Measurements from ENCODE around the gene RPL7L1. TPM values are rescaled to one million over a fixed set of nuclear protein-coding genes. Genes with fewer than 3 reads are reported as not detected.
A peak's percentile ranks its signal among the peaks of the same experiment; 100 is the strongest.

The RPL7L1 gene
- total and polyA plus RNA-seq, 2 of the 13 experiments (the other 11 are each of a cell fraction or from before 2014, with no cell fraction given), result 51.6 to 179 TPM

DNA sequence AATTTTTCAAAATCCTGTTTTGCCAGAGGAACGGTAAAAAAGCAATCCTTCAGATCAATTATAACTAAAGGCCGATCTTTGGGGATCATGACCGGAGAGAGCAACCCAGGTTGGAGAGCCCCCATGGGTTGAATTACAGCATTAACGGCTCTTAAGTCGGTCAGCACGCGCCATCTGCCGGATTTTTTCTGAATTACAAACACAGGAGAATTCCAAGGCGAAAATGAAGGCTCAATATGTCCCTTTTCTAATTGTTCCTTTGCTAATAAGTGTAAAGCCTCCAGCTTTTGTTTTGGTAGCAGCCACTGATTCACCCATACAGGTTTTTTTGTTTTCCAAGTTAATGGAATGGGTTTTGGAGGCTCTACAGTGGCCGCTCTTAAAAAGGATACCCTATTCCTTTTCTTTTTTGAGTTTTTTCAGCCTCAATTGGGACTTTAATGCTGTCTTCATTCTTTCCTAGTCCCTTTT is 19.5 kb downstream of the RPL7L1 start (continued):
- TF ChIP-seq HNF4G (IDR thresholded peaks at IDR 0.05; ENCODE audit: borderline replicate concordance, low read depth, low read length) (no peak), HNF4G (CRISPR knock-in tag; IDR thresholded peaks at IDR 0.05; ENCODE audit: borderline replicate concordance, low read depth) (no peak), TEAD3 (CRISPR knock-in tag; optimal IDR thresholded peaks at IDR 0.05; ENCODE audit: borderline replicate concordance) (peak; percentile 40), ZBED4 (CRISPR knock-in tag; IDR thresholded peaks at IDR 0.05; ENCODE audit: borderline replicate concordance) (no peak), STAG1 (CRISPR knock-in tag; IDR thresholded peaks at IDR 0.05) (peak; percentile 88)

- no peaks in the 10 kb centered on the region for H4K20me1 ChIP-seq (ENCODE audit: insufficient read depth, low read length)
- intact Hi-C loops (cut with micrococcal nuclease; ENCODE audit: unreplicated experiment) (loop anchor here (1.0 to 5.0 kb wide), 4 partner anchors 23 to 239 kb away; partner anchors contain the start of gene PEX6), in situ Hi-C loops (cut with HindIII; ENCODE audit: extremely low pct_ligation_motif_present, low pct_unique_long_range_greater_than_20kb) (loop anchor here (5.0 kb wide), 1 partner anchor 242 kb away; no protein-coding TSS in a partner anchor)
- H3K4me3 ChIP-seq (replicated peaks in 1 of 3; ENCODE audit: insufficient read depth in 1 of 3, low read depth in 2 of 3, low read length in 3 of 3), result no peak overlapping the region
- no peaks in the 10 kb centered on the region for H3K36me3 ChIP-seq (replicated peaks in 1 of 2; ENCODE audit: control insufficient read depth in 1 of 2, insufficient read depth in 2 of 2, low read length in 2 of 2)
- 71% methylated on average over 8 of the region's 8 CpGs for WGBS (ENCODE audit: low lambda C conversion rate)
- H3K79me2 ChIP-seq (ENCODE audit: insufficient read depth, low read length), result no peaks in the 10 kb centered on the region
- ATAC-seq (no peak), DNase-seq (ENCODE audit: low spot score) (no peak), FAIRE-seq (no peak)
- H3K9ac ChIP-seq (ENCODE audit: insufficient read depth, low read depth, low read length), result no peak overlapping the region
- no peaks in the 10 kb centered on the region for H3K9me3 ChIP-seq (ENCODE audit: low read length)
- H3K4me1 ChIP-seq (ENCODE audit: insufficient read depth, low read length), result peaks cover 29% of the 10 kb centered on the region
- H3K27me3 ChIP-seq (ENCODE audit: control insufficient read depth in 1 of 2, insufficient read depth in 2 of 2, low read length in 2 of 2), result no peaks in the 10 kb centered on the region
- no peak overlapping the region for H3K4me2 ChIP-seq (ENCODE audit: low read depth, low read length)
- no peak overlapping the region for H2AFZ ChIP-seq (ENCODE audit: low read length)
- BruUV-seq (replicated peaks), result no TSS peak
- H3K27ac ChIP-seq (ENCODE audit: extremely low read length, insufficient read depth, low read length), result no peak overlapping the region
- ChIA-PET POLR2A (interaction anchor here (1.0 kb wide), 1 partner anchor 20 kb away, joined by 4 read pairs; the partner anchor contains the start of gene RPL7L1), CTCF (ENCODE audit: low intra/inter-chr PET ratio, low total read pairs) (interaction anchor here (2.5 kb wide), 1 partner anchor 239 kb away, joined by 15 read pairs; no protein-coding TSS in a partner anchor)
- TF ChIP-seq, protein P1, sequence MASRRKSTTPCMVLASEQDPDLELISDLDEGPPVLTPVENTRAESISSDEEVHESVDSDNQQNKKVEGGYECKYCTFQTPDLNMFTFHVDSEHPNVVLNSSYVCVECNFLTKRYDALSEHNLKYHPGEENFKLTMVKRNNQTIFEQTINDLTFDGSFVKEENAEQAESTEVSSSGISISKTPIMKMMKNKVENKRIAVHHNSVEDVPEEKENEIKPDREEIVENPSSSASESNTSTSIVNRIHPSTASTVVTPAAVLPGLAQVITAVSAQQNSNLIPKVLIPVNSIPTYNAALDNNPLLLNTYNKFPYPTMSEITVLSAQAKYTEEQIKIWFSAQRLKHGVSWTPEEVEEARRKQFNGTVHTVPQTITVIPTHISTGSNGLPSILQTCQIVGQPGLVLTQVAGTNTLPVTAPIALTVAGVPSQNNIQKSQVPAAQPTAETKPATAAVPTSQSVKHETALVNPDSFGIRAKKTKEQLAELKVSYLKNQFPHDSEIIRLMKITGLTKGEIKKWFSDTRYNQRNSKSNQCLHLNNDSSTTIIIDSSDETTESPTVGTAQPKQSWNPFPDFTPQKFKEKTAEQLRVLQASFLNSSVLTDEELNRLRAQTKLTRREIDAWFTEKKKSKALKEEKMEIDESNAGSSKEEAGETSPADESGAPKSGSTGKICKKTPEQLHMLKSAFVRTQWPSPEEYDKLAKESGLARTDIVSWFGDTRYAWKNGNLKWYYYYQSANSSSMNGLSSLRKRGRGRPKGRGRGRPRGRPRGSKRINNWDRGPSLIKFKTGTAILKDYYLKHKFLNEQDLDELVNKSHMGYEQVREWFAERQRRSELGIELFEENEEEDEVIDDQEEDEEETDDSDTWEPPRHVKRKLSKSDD (CRISPR knock-in tag; IDR thresholded peaks at IDR 0.05; ENCODE audit: low read depth), result no peak
- no peak for TF ChIP-seq NFIB (CRISPR knock-in tag; IDR thresholded peaks at IDR 0.05; ENCODE audit: borderline replicate concordance)
- TF ChIP-seq MTA1 (CRISPR knock-in tag; IDR thresholded peaks at IDR 0.05; ENCODE audit: borderline replicate concordance), result no peak
- TF ChIP-seq MED8 (CRISPR knock-in tag; IDR thresholded peaks at IDR 0.05; ENCODE audit: insufficient replicate concordance), result no peak
Measured at GRCh38 chr6:42899871-42900270, 20.5 kb downstream of the RPL7L1 start.
